Heart left ventricle (tissue), 16 donors: ENCODE measurements around the gene RIMS4. TPM values are rescaled to one million over a fixed set of nuclear protein-coding genes. Genes with fewer than 3 reads are reported as not detected.

Experiments used
- ATAC-seq, 4 donors: fragments of 200-7000 bp; cut with Tn5 transposase; one replicate each; pipeline ENCODE4 v1.9.1; 2020 to 2022; ENCODE audit warnings: moderate library complexity in 4 of 4, mild to moderate bottlenecking in 3 of 4, moderate number of reproducible peaks in 1 of 4
- DNase-seq, 5 donors: peaks; one replicate each; pipeline ENCODE4 v3.0.0-alpha.2; 2020
- H3K27ac ChIP-seq, 12 donors: fragments of 200-600 bp; sonication (generic) in 4 of 12; one replicate each; pipeline versions ENCODE4 v1.5.0 to v1.8.0; 2016 to 2022; ENCODE audit warnings: mild to moderate bottlenecking in 2 of 12
- H3K27me3 ChIP-seq, 9 donors: fragments of 200-600 bp; sonication (generic) in 2 of 9; one replicate each; pipeline versions ENCODE4 v1.5.1 to v1.8.0; 2016 to 2022; ENCODE audit warnings: mild to moderate bottlenecking in 3 of 9
- H3K36me3 ChIP-seq, 9 donors: fragments of 200-600 bp; sonication (generic) in 2 of 9; one replicate each; pipeline versions ENCODE4 v1.5.0 to v1.8.0; 2018 to 2022; ENCODE audit warnings: mild to moderate bottlenecking in 2 of 9
- H3K4me1 ChIP-seq, 12 donors: fragments of 200-600 bp; sonication (generic) in 4 of 12; one replicate each; pipeline versions ENCODE4 v1.5.0 to v1.8.0; 2016 to 2022; ENCODE audit warnings: mild to moderate bottlenecking in 3 of 12
- H3K4me3 ChIP-seq, 12 donors: fragments of 200-600 bp; sonication (generic) in 4 of 12; one replicate each; pipeline versions ENCODE4 v1.5.0 to v1.8.0; 2017 to 2022; ENCODE audit warnings: mild to moderate bottlenecking in 9 of 12, moderate library complexity in 4 of 12
- H3K9me3 ChIP-seq, 12 donors: fragments of 200-600 bp; sonication (generic) in 4 of 12; one replicate each; pipeline versions ENCODE4 v1.5.0 to v1.8.0; 2016 to 2022; ENCODE audit warnings: mild to moderate bottlenecking in 1 of 12
- POLR2A ChIP-seq, 2 donors: fragments of 450-650 bp; IDR thresholded peaks; one replicate each; pipeline ENCODE4 v1.6.1; 2017; ENCODE audit warnings: antibody characterized with exemption in 2 of 2, mild to moderate bottlenecking in 2 of 2, moderate library complexity in 2 of 2
- WGBS, 4 donors: extraction: QIAGEN DNeasy Blood & Tissue Kit in 2 of 4; methylation state at CpG; one replicate each; pipeline versions ENCODE4 v1.1.5 to v1.1.7; 2013 to 2018; 5-methylcytosine and 5-hydroxymethylcytosine counted together
- intact Hi-C, 10 donors: fragments of 100-400 bp; cut with DNase I; formaldehyde crosslinking; loops; one replicate each; pipeline versions ENCODE4 v1.11.1 to v1.14.2; 2022
- polyA plus RNA-seq, 2 donors: library from polyadenylated mRNA; stranded (reverse); fragments of 200-250 nt; gene quantifications; one replicate each; pipeline ENCODE4 v1.2.3, GENCODE V29; 2013
- total RNA-seq, 9 donors: library from RNA; depleted of rRNA in 2 of 9; stranded (reverse); fragments of >200 nt in 2 of 9; fragmentation: NEBNext Ultra II Directional in 3 of 9; extraction: Animal tissue kit (Norgen Biotek cat#: 25700) in 3 of 9; gene quantifications; one replicate each; pipeline versions ENCODE4 v1.1.0 to v1.2.4, GENCODE V29; 2016 to 2023
- TF ChIP-seq, protein P1 (sequence below), 12 donors: fragments of 200-600 bp; sonication (generic) in 4 of 12; IDR thresholded peaks; one replicate each; pipeline versions ENCODE4 v1.5.0 to v1.8.0; 2018 to 2022; ENCODE audit warnings: antibody characterized with exemption in 12 of 12, mild to moderate bottlenecking in 5 of 12
- donor health status: ischemic (EF 13 %, LVEDD 7.1; RV severe dilation, severe dysfunction).
- donor health status: healthy with polysubstance abuse.
- donor health status: DM: no; HTN: yes; CAD: no.
- donor health status: DM: no; HTN: no; CAD: no.
- donor health status: ischemic (EF 25% LVEDD 6.9; RV normal size, moderate dysfunction).
- donor health status: ischemic (EF 25% LVEDD 5.7; RV mildly dilated, moderate dysfunction).
- donor health status: healthy.
- donor health status: DM: yes; HTN: yes; CAD: no.
- donor health status: ischemic (EF 35%, LVEDD 5.7; RV mildly dilated, moderate dysfunction).
- donor health status: nonischemic (EF 11% LVEDD 7.7; RV severe dilation, severe dysfunction).
- donor health status: DM: yes; HTN: yes; CAD: no.
- donor health status: PGD.
- donor health status: ischemic (EF 29% LVEDD 5.4; RV normal size, mild dysfunction).
- donor health status: nonischemic (EF 23%, LVEDD 6.1; RV moderate dilation, normal function).

RIMS4 gene
- total and polyA plus RNA-seq, 11 donors: 0.04 to 0.59 (median 0.11) TPM; not detected in 5

DNA sequence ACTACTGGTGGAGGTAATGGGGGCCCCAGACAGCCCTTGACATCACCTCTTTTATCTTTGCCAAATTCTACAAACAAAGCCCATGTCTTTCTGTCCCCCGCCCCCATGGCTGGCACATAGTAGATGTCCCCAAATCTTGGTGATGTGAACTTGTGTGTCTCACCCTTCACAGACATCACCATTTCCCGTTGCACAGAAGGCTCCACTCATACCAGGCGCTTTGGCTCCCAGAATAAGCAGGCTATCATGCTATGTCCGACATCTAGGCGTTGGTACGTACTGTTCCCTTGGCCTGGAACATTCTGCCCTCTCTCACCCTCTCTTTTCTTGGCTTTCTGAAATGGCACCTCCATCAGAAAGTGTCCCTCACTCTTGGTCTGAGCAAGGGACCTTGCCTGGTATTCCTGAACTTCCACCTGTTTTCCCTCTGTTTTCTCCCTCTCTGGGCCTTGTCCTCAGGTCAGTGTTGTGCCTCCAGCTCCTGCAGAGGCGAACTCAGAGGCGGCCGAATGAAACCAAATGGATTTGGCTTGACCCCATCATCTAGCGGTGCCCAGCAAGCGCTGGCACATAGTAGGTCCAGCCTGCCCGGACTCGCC, 96.1 kb downstream of the RIMS4 start:
- TF ChIP-seq, protein P1, sequence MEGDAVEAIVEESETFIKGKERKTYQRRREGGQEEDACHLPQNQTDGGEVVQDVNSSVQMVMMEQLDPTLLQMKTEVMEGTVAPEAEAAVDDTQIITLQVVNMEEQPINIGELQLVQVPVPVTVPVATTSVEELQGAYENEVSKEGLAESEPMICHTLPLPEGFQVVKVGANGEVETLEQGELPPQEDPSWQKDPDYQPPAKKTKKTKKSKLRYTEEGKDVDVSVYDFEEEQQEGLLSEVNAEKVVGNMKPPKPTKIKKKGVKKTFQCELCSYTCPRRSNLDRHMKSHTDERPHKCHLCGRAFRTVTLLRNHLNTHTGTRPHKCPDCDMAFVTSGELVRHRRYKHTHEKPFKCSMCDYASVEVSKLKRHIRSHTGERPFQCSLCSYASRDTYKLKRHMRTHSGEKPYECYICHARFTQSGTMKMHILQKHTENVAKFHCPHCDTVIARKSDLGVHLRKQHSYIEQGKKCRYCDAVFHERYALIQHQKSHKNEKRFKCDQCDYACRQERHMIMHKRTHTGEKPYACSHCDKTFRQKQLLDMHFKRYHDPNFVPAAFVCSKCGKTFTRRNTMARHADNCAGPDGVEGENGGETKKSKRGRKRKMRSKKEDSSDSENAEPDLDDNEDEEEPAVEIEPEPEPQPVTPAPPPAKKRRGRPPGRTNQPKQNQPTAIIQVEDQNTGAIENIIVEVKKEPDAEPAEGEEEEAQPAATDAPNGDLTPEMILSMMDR (IDR thresholded peaks at IDR 0.05): no peak
- no peak for TF ChIP-seq POLR2A (IDR thresholded peaks at IDR 0.05)
- Histone ChIP-seq H3K4me1 (peaks cover 0 to 55% (median 36%) of the 10 kb centered on the region in 12 donors), H3K36me3 (no peaks in the 10 kb centered on the region), H3K9me3 (no peaks in the 10 kb centered on the region), H3K27me3 (no peaks in the 10 kb centered on the region), H3K4me3 (peak overlapping the region in 2 of 12 donors; percentile 24 to 27), H3K27ac (peak overlapping the region; percentile 71 to 98 (median 88))
- DNase-seq (peak in 1 of 5 donors; percentile 83), ATAC-seq (peak; percentile 68 to 78 (median 72))
- intact Hi-C loops: loop anchor here in 3 of 10 donors (1.0 to 2.0 kb wide), 3 partner anchors 19 to 23 kb away; no protein-coding TSS in a partner anchor
- WGBS, 4 donors: 36 to 46% (median 40%) methylated on average over 12 to 13 of the region's 13 CpGs

GRCh38 chr20:44711237-44711636, 99.1 kb downstream of the RIMS4 start:
- peaks cover 0 to 55% (median 38%) of the 10 kb centered on the region in 12 donors for H3K4me1 ChIP-seq
- TF ChIP-seq POLR2A (IDR thresholded peaks at IDR 0.05): no peak
- TF ChIP-seq, protein P1 (IDR thresholded peaks at IDR 0.05): no peak
- H3K9me3 ChIP-seq: no peaks in the 10 kb centered on the region
- H3K36me3 ChIP-seq: no peaks in the 10 kb centered on the region
- WGBS, 4 donors: 45 to 78% (median 59%) methylated on average over 8 of the region's 8 CpGs
- H3K27ac ChIP-seq: peak overlapping the region in 10 of 12 donors; percentile 27 to 98 (median 78)
- no peak overlapping the region for H3K4me3 ChIP-seq
- ATAC-seq (peak; percentile 75 to 86 (median 80)), DNase-seq (peak; percentile 54 to 85 (median 66))
- H3K27me3 ChIP-seq: no peaks in the 10 kb centered on the region
- intact Hi-C loops: no loop called here

DNA sequence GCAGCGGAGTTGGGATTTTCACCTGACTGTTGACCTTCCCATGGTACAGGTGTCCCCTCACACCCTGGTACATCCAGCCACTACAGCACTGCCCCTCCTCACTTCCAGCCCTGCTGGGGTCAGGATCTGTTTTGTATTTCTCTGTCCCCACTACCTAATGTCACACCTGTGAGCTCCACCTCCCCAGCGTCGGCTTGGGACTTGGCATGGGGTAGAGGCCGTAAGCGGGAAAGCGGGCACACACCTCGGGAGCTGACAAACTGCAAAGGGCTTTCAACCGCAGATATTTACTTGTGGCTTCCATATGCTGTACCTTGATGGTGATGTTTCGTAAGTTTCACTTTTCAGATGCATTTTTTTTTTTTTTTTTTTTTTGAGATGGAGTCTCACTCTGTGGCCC, 100.5 kb downstream of the RIMS4 start:
- TF ChIP-seq, protein P1 (IDR thresholded peaks at IDR 0.05): no peak
- no peak for TF ChIP-seq POLR2A (IDR thresholded peaks at IDR 0.05)
- DNase-seq: peak in 1 of 5 donors; percentile 12

GRCh38 chr20:44709380-44709779, 101.0 kb downstream of the RIMS4 start:
- Histone ChIP-seq H3K36me3 (no peaks in the 10 kb centered on the region), H3K27me3 (no peaks in the 10 kb centered on the region), H3K4me1 (peaks cover 0 to 45% (median 27%) of the 10 kb centered on the region in 12 donors), H3K9me3 (no peaks in the 10 kb centered on the region), H3K4me3 (no peak overlapping the region), H3K27ac (no peak overlapping the region)
- intact Hi-C loops: no loop called here
- no peak for ATAC-seq
- DNase-seq: peak in 1 of 5 donors; percentile 10
- TF ChIP-seq, protein P1 (IDR thresholded peaks at IDR 0.05): no peak
- 79 to 86% (median 83%) methylated on average over 11 of the region's 11 CpGs for WGBS, 4 donors

More for the DNA sequence above, 100.5 kb downstream of the RIMS4 start:
- WGBS, 4 donors: 92 to 96% (median 94%) methylated on average over 9 of the region's 9 CpGs
- Histone ChIP-seq H3K9me3 (no peaks in the 10 kb centered on the region), H3K27me3 (no peaks in the 10 kb centered on the region), H3K27ac (no peak overlapping the region), H3K36me3 (no peaks in the 10 kb centered on the region), H3K4me1 (peaks cover 0 to 49% (median 31%) of the 10 kb centered on the region in 12 donors), H3K4me3 (no peak overlapping the region)
- intact Hi-C loops: no loop called here
- ATAC-seq: no peak
